Measurements from ENCODE around the gene EEF1AKMT3. TPM values are rescaled to one million over a fixed set of nuclear protein-coding genes. Genes with fewer than 3 reads are reported as not detected.

The EEF1AKMT3 gene
- total RNA-seq, 1 donor from 2014 or later: 7.3 TPM

DNA sequence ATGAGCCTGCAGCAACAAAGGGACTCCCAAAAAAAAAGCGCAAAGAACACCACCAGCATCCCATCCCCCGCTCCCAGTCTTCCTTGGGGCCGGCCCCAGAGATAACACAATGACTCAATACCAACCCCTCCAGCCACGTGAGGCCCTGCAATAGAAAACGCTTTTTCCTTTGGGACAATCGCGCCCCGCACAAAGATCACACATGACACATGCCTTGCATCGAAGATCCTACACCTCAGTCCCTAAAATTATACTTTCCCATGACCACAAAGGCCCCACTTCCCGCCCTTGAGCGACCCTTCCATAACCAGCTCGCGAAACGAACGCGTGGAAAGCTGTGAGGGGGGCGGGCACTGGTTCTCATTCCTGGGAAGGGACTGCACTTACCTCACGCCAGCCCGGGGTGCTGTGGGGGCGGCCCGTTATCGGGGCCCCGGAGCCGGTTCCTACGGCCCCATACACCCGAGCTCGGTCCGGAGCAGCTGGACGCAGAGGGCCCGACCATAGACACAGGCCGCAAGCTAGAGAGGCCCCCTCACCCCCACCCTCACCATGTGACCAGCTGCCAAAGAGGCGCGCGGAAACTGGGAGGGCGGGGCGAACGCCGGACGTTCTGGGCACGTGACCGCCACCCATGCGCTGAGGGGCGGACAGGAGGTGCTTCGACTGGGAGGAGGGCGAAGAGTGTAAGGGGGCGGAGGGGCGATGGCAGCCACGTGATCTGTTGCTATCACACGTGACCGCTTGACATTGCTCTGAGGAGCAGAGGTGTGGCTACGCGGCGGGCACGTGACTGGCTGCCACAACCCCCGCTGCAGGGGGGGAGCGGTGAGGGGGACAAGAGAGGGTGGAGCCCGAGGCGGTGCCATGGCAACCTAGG, 20.4 kb upstream of the EEF1AKMT3 start, which contains the start of gene CDK4:
Gene CDK4 (minus strand): TSS at position 523 of the 880 bp plus-strand sequence. CDS start 593 bp downstream, outside the sequence.
- Histone ChIP-seq H3K36me3 (ENCODE audit: control insufficient read depth, insufficient read depth, low read length) (peaks cover 2% of the 10 kb centered on the region), H3K4me3 (ENCODE audit: low read depth, low read length) (peak within 1 kb of the TSS; percentile 72), H3K27me3 (ENCODE audit: control insufficient read depth, insufficient read depth, low read length) (no peaks in the 10 kb centered on the region)
- TF ChIP-seq, protein P1, sequence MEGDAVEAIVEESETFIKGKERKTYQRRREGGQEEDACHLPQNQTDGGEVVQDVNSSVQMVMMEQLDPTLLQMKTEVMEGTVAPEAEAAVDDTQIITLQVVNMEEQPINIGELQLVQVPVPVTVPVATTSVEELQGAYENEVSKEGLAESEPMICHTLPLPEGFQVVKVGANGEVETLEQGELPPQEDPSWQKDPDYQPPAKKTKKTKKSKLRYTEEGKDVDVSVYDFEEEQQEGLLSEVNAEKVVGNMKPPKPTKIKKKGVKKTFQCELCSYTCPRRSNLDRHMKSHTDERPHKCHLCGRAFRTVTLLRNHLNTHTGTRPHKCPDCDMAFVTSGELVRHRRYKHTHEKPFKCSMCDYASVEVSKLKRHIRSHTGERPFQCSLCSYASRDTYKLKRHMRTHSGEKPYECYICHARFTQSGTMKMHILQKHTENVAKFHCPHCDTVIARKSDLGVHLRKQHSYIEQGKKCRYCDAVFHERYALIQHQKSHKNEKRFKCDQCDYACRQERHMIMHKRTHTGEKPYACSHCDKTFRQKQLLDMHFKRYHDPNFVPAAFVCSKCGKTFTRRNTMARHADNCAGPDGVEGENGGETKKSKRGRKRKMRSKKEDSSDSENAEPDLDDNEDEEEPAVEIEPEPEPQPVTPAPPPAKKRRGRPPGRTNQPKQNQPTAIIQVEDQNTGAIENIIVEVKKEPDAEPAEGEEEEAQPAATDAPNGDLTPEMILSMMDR (IDR thresholded peaks at IDR 0.05; ENCODE audit: insufficient read depth, low read length, poor library complexity, severe bottlenecking): no peak
- DNase-seq (ENCODE audit: low read depth): peak; percentile 97

DNA sequence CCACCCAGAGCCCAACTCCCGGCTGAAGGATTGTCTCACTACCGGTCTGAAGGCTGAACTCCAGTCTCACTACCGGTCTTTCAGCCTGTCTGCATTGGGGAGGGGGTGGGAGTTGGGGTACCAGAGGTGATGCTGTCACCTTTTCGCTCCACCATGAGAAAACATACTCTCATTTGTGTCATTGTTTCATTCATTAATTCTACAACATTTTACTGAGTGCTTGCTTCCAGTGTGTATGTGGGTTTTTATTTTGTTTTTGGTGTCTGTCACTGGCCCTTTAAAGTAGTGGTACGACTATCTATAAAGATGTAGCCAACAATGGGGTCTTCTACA, 19.8 kb upstream of the EEF1AKMT3 start:
- TF ChIP-seq, protein P1 (IDR thresholded peaks at IDR 0.05; ENCODE audit: insufficient read depth, low read length, poor library complexity, severe bottlenecking): no peak

DNA sequence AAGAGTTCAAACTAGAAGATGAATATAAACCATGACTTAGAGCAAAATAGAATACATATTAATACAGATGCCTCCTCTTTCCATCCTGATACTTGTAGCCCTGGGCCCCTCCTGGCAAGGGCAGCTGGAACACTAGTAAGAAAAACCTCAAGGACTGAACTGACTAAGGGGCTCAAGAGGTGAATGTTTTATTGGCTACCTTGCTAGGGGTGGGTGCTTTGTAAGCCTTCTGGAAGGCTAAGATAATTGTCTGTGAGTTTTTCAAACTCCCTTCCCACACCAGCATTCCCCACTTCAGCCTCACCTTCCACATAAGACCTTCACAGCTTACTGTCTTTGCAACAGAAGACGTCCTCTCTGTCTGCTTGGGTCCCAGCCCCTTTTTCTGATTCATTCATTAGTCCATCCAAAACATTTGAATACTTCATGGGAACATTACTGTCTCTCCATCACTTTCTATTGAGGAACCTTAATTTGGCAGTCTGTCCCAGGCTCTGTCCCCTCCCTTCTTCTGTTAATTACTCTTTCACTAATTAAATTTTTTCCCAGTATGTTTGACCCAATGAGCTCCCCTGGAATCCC, 18.6 kb upstream of the EEF1AKMT3 start:
- no peaks in the 10 kb centered on the region for H3K27me3 ChIP-seq (ENCODE audit: control insufficient read depth, insufficient read depth, low read length)
- H3K4me3 ChIP-seq (ENCODE audit: low read depth, low read length): no peak overlapping the region
- TF ChIP-seq, protein P1 (IDR thresholded peaks at IDR 0.05; ENCODE audit: insufficient read depth, low read length, poor library complexity, severe bottlenecking): no peak
- H3K36me3 ChIP-seq (ENCODE audit: control insufficient read depth, insufficient read depth, low read length): peaks cover 4% of the 10 kb centered on the region
- no peak for DNase-seq (ENCODE audit: low read depth)

More for the DNA sequence above, 19.8 kb upstream of the EEF1AKMT3 start:
- H3K4me3 ChIP-seq (ENCODE audit: low read depth, low read length): no peak overlapping the region
- H3K27me3 ChIP-seq (ENCODE audit: control insufficient read depth, insufficient read depth, low read length): no peaks in the 10 kb centered on the region
- peaks cover 2% of the 10 kb centered on the region for H3K36me3 ChIP-seq (ENCODE audit: control insufficient read depth, insufficient read depth, low read length)
- DNase-seq (ENCODE audit: low read depth): no peak

DNA sequence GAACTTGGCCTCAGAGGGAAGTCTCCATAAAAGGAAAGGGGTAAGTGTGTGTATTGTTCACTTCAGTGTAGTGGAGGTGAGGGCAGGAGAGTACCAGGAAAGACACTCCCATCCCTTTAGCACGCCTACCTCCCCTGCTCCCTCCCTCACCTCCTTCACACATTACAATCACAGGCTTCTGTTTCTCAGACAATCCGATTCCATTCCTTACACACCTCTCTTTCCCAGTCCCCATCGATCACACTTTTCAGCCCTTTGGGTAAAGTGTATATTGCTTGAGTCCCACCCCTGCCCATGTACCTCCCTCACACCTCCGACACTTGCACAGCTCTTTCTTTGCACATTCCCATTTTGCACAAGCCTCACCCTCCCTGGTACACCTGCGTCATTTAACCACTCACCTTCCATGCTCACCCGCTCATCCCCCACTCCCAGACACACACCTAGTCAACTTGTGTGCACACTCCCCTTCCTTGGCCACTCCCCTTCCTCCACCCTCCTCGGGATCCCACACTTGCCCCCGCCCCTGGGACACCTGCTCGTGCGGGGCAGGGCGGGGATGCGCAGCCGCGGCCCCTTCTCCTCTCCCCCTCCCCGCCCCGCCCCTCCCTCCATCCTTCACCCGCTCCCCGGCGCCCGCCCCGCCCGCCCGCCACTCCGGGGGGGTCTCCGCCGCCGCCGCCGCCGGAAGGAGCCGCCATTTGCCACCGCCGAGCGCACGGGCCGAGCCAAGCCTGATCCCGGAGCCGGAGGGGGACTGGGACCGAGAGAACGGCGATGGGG, 17.8 kb upstream of the EEF1AKMT3 start, which contains the start of gene MARCHF9:
Gene MARCHF9 (plus strand): TSS at position 693 of the 783 bp plus-strand sequence. CDS start 426 bp downstream, outside the sequence.
- H3K4me3 ChIP-seq (ENCODE audit: low read depth, low read length): peak within 1 kb of the TSS; percentile 62
- H3K36me3 ChIP-seq (ENCODE audit: control insufficient read depth, insufficient read depth, low read length): peaks cover 3% of the 10 kb centered on the region
- H3K27me3 ChIP-seq (ENCODE audit: control insufficient read depth, insufficient read depth, low read length): no peaks in the 10 kb centered on the region
- TF ChIP-seq, protein P1 (IDR thresholded peaks at IDR 0.05; ENCODE audit: insufficient read depth, low read length, poor library complexity, severe bottlenecking): no peak
- DNase-seq (ENCODE audit: low read depth): no peak

DNA sequence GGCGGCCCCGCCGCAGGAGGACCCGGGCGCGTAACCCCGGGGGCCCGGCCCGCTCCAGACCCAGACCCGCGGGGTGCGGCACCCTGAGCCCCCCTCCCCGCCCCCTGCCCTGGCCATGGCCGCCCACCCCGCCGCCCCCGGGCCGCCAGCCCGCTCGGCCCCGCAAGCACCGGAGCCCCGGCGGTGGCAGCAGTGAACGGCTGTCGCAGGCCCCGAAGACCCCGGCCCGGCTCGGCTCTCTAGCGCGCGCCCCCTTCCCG, 17.3 kb upstream of the EEF1AKMT3 start:
- Histone ChIP-seq H3K36me3 (ENCODE audit: control insufficient read depth, insufficient read depth, low read length) (peaks cover 3% of the 10 kb centered on the region), H3K27me3 (ENCODE audit: control insufficient read depth, insufficient read depth, low read length) (no peaks in the 10 kb centered on the region), H3K4me3 (ENCODE audit: low read depth, low read length) (peak overlapping the region; percentile 62)
- DNase-seq (ENCODE audit: low read depth): no peak
- TF ChIP-seq, protein P1 (IDR thresholded peaks at IDR 0.05; ENCODE audit: insufficient read depth, low read length, poor library complexity, severe bottlenecking): no peak
